Hepatocyte (in vitro differentiated cells): ENCODE data around the gene INPP5D.

Experiments
- EZH2 ChIP-seq: fragments of 200-600 bp; sonication (generic); IDR thresholded peaks from 2 replicates; pipeline ENCODE4 v1.6.1; 2016; ENCODE audit warnings: antibody characterized with exemption, mild to moderate bottlenecking, borderline replicate concordance
- TF ChIP-seq, protein P1 (sequence below): fragments of 200-600 bp; sonication (generic); IDR thresholded peaks from 2 replicates; pipeline ENCODE4 v1.5.1; 2016; ENCODE audit warnings: antibody characterized with exemption, mild to moderate bottlenecking; ENCODE audit not compliant: poor library complexity

DNA sequence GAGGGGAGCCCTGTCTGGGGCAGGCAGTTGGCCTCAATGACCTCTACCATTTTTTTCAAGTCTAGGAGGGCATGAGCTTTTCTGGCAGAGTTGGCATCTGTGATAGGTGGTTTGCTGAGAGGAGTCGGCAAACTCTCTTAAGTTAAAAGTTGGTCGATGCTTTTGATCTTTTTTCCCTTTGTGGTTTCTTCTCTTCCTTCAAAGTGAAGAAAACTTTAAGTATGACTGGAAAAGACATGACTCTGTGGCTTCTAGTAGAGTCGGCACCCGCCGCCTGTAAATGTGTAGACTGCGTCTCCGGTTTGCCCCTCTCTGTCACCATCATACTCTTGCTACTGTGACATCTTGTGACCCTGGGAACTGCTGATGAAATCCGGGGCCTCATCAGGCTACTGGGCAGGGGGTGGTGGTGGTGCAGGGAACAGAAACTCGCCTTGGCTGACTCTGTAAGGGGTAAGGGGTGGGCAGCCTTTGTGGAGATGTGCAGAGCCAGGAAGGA, 21.1 kb downstream of the INPP5D start:
- TF ChIP-seq, protein P1, sequence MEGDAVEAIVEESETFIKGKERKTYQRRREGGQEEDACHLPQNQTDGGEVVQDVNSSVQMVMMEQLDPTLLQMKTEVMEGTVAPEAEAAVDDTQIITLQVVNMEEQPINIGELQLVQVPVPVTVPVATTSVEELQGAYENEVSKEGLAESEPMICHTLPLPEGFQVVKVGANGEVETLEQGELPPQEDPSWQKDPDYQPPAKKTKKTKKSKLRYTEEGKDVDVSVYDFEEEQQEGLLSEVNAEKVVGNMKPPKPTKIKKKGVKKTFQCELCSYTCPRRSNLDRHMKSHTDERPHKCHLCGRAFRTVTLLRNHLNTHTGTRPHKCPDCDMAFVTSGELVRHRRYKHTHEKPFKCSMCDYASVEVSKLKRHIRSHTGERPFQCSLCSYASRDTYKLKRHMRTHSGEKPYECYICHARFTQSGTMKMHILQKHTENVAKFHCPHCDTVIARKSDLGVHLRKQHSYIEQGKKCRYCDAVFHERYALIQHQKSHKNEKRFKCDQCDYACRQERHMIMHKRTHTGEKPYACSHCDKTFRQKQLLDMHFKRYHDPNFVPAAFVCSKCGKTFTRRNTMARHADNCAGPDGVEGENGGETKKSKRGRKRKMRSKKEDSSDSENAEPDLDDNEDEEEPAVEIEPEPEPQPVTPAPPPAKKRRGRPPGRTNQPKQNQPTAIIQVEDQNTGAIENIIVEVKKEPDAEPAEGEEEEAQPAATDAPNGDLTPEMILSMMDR: no peak
- TF ChIP-seq EZH2: no peak
